T-helper 2 cell treated with Interferon-gamma antibody and Interleukin-4, amounts not matched to agents 100 ng/mL and 5 ng/mL, for 36 hours (primary cell): Measurements from ENCODE around the gene LIF. TPM values are rescaled to one million over a fixed set of nuclear protein-coding genes. Genes with fewer than 3 reads are reported as not detected.

Experiments used
- intact Hi-C: fragments of 100-400 bp; cut with micrococcal nuclease; formaldehyde crosslinking; loops from one replicate; pipeline ENCODE4 v1.15.1; 2023
- total RNA-seq: library from RNA; stranded (reverse); gene quantifications from 2 replicates; pipeline ENCODE4 v1.2.3, GENCODE V29; 2022

Gene LIF
- total RNA-seq, 1 donor from 2014 or later, result 502 TPM

GRCh38 chr22:30285176-30285845, 38.8 kb upstream of the LIF start:
- intact Hi-C loops, result no loop called here

- intact Hi-C loops, result no loop called here
These were observed 38.1 kb upstream of the LIF start for GRCh38 chr22:30284666-30285065.

- intact Hi-C loops, result no loop called here
These were observed 37.6 kb upstream of the LIF start for GRCh38 chr22:30284172-30284571.

GRCh38 chr22:30283342-30283741, 36.8 kb upstream of the LIF start:
- intact Hi-C loops, result no loop called here

GRCh38 chr22:30282616-30283046, 36.1 kb upstream of the LIF start:
- intact Hi-C loops, result no loop called here

- intact Hi-C loops, result no loop called here
These were observed 33.9 kb upstream of the LIF start for GRCh38 chr22:30280505-30280904.

GRCh38 chr22:30279932-30280331, 33.4 kb upstream of the LIF start:
- intact Hi-C loops, result no loop called here

- intact Hi-C loops, result no loop called here
These were observed 32.7 kb upstream of the LIF start for GRCh38 chr22:30279046-30279788.

GRCh38 chr22:30277547-30278344, 31.2 kb upstream of the LIF start:
- intact Hi-C loops, result no loop called here

- intact Hi-C loops, result no loop called here
These were observed 29.5 kb upstream of the LIF start for GRCh38 chr22:30276039-30276438.

GRCh38 chr22:30275625-30276024, 29.1 kb upstream of the LIF start:
- intact Hi-C loops, result no loop called here

GRCh38 chr22:30274437-30274812, 27.9 kb upstream of the LIF start:
- intact Hi-C loops, result no loop called here

- intact Hi-C loops, result no loop called here
These were observed 27.3 kb upstream of the LIF start for GRCh38 chr22:30273711-30274436.

GRCh38 chr22:30272781-30273601, 26.4 kb upstream of the LIF start:
- intact Hi-C loops, result no loop called here

GRCh38 chr22:30270832-30271231, 24.3 kb upstream of the LIF start:
- intact Hi-C loops, result no loop called here

GRCh38 chr22:30268331-30268730, 21.8 kb upstream of the LIF start:
- intact Hi-C loops, result loop anchor here (5.0 kb wide), 2 partner anchors 86 to 166 kb away; no protein-coding TSS in a partner anchor

- intact Hi-C loops, result loop anchor here (1.0 to 5.0 kb wide), 6 partner anchors 20 to 165 kb away; partner anchors contain the start of genes LIF, RNF215 and TBC1D10A
These were observed 21.1 kb upstream of the LIF start for GRCh38 chr22:30267382-30268302.

- intact Hi-C loops, result loop anchor here (1.0 to 5.0 kb wide), 7 partner anchors 20 to 164 kb away; partner anchors contain the start of genes LIF, RNF215, SF3A1 and TBC1D10A
These were observed 20.2 kb upstream of the LIF start, which contains the start of gene OSM for GRCh38 chr22:30266445-30267381. OSM (minus strand) TSS chr22:30266851; CDS start chr22:30266799, 52 bp downstream.
